GM11168 (cell line): ENCODE data around the gene MAGEF1.
"Not testable (repeated sequence)": the region's sequence is repeated elsewhere in the genome, so short reads cannot be mapped to it uniquely, and the experiment has no call there.

ENCODE experiments used
- in situ Hi-C: fragments of 300-500 bp; cut with MboI; formaldehyde crosslinking; loops from one replicate; pipeline ENCODE4 v1.12.0; 2022; ENCODE audit warnings: low sequenced_read_pairs; ENCODE audit not compliant: unreplicated experiment

The MAGEF1 gene

GRCh38 chr3:184743248-184743647, 31.4 kb upstream of the MAGEF1 start:
- in situ Hi-C loops, result no loop called here

GRCh38 chr3:184742676-184743135, 30.8 kb upstream of the MAGEF1 start:
- in situ Hi-C loops, result no loop called here

GRCh38 chr3:184741798-184742675, 30.2 kb upstream of the MAGEF1 start:
- in situ Hi-C loops, result no loop called here

GRCh38 chr3:184741259-184741556, 29.3 kb upstream of the MAGEF1 start:
- in situ Hi-C loops, result no loop called here

- in situ Hi-C loops, result no loop called here
Measured at GRCh38 chr3:184740509-184741258, 28.8 kb upstream of the MAGEF1 start.

GRCh38 chr3:184739594-184740505, 28.0 kb upstream of the MAGEF1 start:
- in situ Hi-C loops, result no loop called here

GRCh38 chr3:184738982-184739381, 27.1 kb upstream of the MAGEF1 start:
- in situ Hi-C loops, result no loop called here

- in situ Hi-C loops, result no loop called here
Measured at GRCh38 chr3:184738506-184738890, 26.6 kb upstream of the MAGEF1 start.

GRCh38 chr3:184737641-184738505, 26.0 kb upstream of the MAGEF1 start:
- in situ Hi-C loops, result no loop called here

GRCh38 chr3:184737063-184737462, 25.2 kb upstream of the MAGEF1 start:
- in situ Hi-C loops, result no loop called here

- in situ Hi-C loops, result no loop called here
Measured at GRCh38 chr3:184734903-184735701, 23.2 kb upstream of the MAGEF1 start.

- in situ Hi-C loops, result no loop called here
Measured at GRCh38 chr3:184733971-184734608, 22.2 kb upstream of the MAGEF1 start.

- in situ Hi-C loops, result no loop called here
Measured at GRCh38 chr3:184733181-184733580, 21.3 kb upstream of the MAGEF1 start.

- in situ Hi-C loops, result no loop called here
Measured at GRCh38 chr3:184731786-184732537, 20.1 kb upstream of the MAGEF1 start.

- in situ Hi-C loops, result no loop called here
Measured at GRCh38 chr3:184730924-184731323, 19.1 kb upstream of the MAGEF1 start.

GRCh38 chr3:184729154-184729553, 17.3 kb upstream of the MAGEF1 start:
- in situ Hi-C loops, result not testable (repeated sequence)

- in situ Hi-C loops, result no loop called here
Measured at GRCh38 chr3:184728010-184728527, 16.2 kb upstream of the MAGEF1 start.
